SW 1271 (cell line): Measurements from ENCODE around the gene TIMM8B.
"Not testable (repeated sequence)": the region's sequence is repeated elsewhere in the genome, so short reads cannot be mapped to it uniquely, and the experiment has no call there.

Experiments used
- DNase-seq, 2 experiments: peaks; one replicate each; lab custom pipeline; 2025; lab: John Stamatoyannopoulos, UW

The TIMM8B gene

GRCh38 chr11:112086422-112087191 is at the start of gene TIMM8B, which contains the start of gene SDHD:
Gene TIMM8B, minus strand, starts transcription at chr11:112086756. Its CDS starts 33 bp downstream, at chr11:112086723.
Gene SDHD, plus strand, starts transcription at chr11:112086873. Its CDS starts 35 bp downstream, at chr11:112086908.
- DNase-seq, result peak; percentile 96 to 100

- DNase-seq, result no peak
Observed at GRCh38 chr11:112134473-112134872, 47.9 kb upstream of the TIMM8B start.

- no peak for DNase-seq
Observed at GRCh38 chr11:112132737-112133136, 46.2 kb upstream of the TIMM8B start.

GRCh38 chr11:112129656-112130055 is 43.1 kb upstream of the TIMM8B start:
- no peak for DNase-seq

- peak; percentile 81 to 86 for DNase-seq
Observed at GRCh38 chr11:112128483-112129121, 42.0 kb upstream of the TIMM8B start.

- no peak for DNase-seq
Observed at GRCh38 chr11:112127056-112127455, 40.5 kb upstream of the TIMM8B start.

- DNase-seq, result no peak
Observed at GRCh38 chr11:112123129-112123528, 36.6 kb upstream of the TIMM8B start.

GRCh38 chr11:112121981-112122615 is 35.5 kb upstream of the TIMM8B start:
- no peak for DNase-seq

- DNase-seq, result no peak
Observed at GRCh38 chr11:112118176-112118575, 31.6 kb upstream of the TIMM8B start.

GRCh38 chr11:112115386-112115785 is 28.8 kb upstream of the TIMM8B start:
- DNase-seq, result no peak

- no peak for DNase-seq
Observed at GRCh38 chr11:112114460-112114859, 27.9 kb upstream of the TIMM8B start.

- DNase-seq, result peak; percentile 58 to 92
Observed at GRCh38 chr11:112113539-112114457, 27.2 kb upstream of the TIMM8B start.

- no peak for DNase-seq
Observed at GRCh38 chr11:112106070-112106469, 19.5 kb upstream of the TIMM8B start.

GRCh38 chr11:112103446-112103845 is 16.9 kb upstream of the TIMM8B start:
- no peak for DNase-seq

- DNase-seq, result no peak
Observed at GRCh38 chr11:112100462-112100861, 13.9 kb upstream of the TIMM8B start.

GRCh38 chr11:112097734-112098528 is 11.4 kb upstream of the TIMM8B start:
- no peak for DNase-seq

GRCh38 chr11:112096194-112096593 is 9.6 kb upstream of the TIMM8B start:
- no peak for DNase-seq

- DNase-seq, result not testable (repeated sequence)
Observed at GRCh38 chr11:112095302-112095701, 8.7 kb upstream of the TIMM8B start.

GRCh38 chr11:112087212-112087611 is 656 bp upstream of the TIMM8B start:
- DNase-seq, result no peak

- DNase-seq, result peak in 1 of 2 experiments; percentile 62
Observed at GRCh38 chr11:112085822-112086421, 634 bp downstream of the TIMM8B start.
